Mucosa of rectum (tissue), 2 donors: ENCODE measurements around the gene DGKI.

Experiments used
- H3K27ac ChIP-seq, 2 donors: one replicate each; pipeline ENCODE4 v1.7.0; 2013; ENCODE audit warnings: inconsistent platforms in 2 of 2, low read depth in 2 of 2, low read length in 2 of 2
- H3K27me3 ChIP-seq, 2 donors: one replicate each; pipeline ENCODE4 v1.7.0; 2013; ENCODE audit warnings: low read length in 2 of 2; ENCODE audit not compliant: control insufficient read depth in 2 of 2, insufficient read depth in 2 of 2
- H3K36me3 ChIP-seq, 2 donors: one replicate each; pipeline ENCODE4 v1.7.0; 2013; ENCODE audit warnings: low read length in 2 of 2; ENCODE audit not compliant: control insufficient read depth in 2 of 2, insufficient read depth in 2 of 2
- H3K4me1 ChIP-seq, 2 donors: one replicate each; pipeline ENCODE4 v1.7.0; 2013; ENCODE audit warnings: low read length in 2 of 2, mild to moderate bottlenecking in 1 of 2; ENCODE audit not compliant: control insufficient read depth in 2 of 2, insufficient read depth in 2 of 2
- H3K4me3 ChIP-seq, 2 donors: one replicate each; pipeline ENCODE4 v1.7.0; 2013; ENCODE audit warnings: low read length in 2 of 2
- H3K9ac ChIP-seq, 2 donors: one replicate each; pipeline ENCODE4 v1.7.0; 2013; ENCODE audit warnings: low read length in 2 of 2, low read depth in 1 of 2, mild to moderate bottlenecking in 1 of 2
- H3K9me3 ChIP-seq, 2 donors: one replicate each; pipeline ENCODE4 v1.7.0; 2013; ENCODE audit warnings: low read length in 2 of 2; ENCODE audit not compliant: control insufficient read depth in 2 of 2
- donor health status: healthy.
- donor health status: Normal muscosa, but diverticular disease.

Gene DGKI

DNA sequence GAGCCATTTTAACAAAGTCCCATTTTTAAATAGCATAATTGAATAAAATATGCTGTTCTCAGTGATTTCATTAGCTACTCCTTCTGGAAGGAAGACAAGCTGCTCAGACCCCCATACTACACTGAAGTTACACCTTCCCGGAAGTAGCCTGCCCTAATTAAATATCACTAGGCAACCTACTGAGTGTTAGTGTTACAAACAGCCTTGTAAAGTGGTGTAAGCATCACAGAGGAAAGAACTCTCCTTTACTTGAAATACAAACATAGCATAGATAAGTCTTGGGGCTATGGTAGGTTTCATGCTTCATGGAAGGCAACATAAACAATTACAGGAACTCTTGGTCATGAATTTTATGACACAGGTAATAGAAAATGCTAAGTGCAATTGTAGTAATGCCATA is 459.8 kb downstream of the DGKI start:
- Histone ChIP-seq H3K27me3 (no peaks in the 10 kb centered on the region), H3K9ac (no peak overlapping the region), H3K36me3 (no peaks in the 10 kb centered on the region), H3K27ac (no peak overlapping the region), H3K4me3 (no peak overlapping the region), H3K9me3 (no peaks in the 10 kb centered on the region), H3K4me1 (no peaks in the 10 kb centered on the region)

DNA sequence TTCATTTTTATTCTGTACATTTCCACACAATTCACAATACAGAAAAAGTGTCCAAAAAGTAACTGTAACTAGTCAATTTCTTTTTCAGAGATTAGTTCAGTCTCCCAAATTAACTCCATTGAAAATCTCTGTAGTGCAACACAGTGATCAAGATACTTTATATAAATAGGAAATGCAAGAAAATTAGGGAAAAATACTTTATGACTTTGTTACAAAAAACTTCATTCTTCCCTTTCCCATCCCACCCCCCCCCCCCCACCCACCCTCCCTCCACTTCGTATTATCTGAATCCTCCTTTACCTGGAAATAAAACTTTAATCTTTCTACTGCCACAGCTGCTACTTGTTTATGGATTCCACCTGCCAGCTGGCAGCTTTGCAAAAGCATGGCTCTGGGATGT is 465.7 kb downstream of the DGKI start:
- Histone ChIP-seq H3K9me3 (no peaks in the 10 kb centered on the region), H3K4me3 (no peak overlapping the region), H3K4me1 (no peaks in the 10 kb centered on the region), H3K9ac (no peak overlapping the region), H3K36me3 (no peaks in the 10 kb centered on the region), H3K27ac (no peak overlapping the region), H3K27me3 (no peaks in the 10 kb centered on the region)

DNA sequence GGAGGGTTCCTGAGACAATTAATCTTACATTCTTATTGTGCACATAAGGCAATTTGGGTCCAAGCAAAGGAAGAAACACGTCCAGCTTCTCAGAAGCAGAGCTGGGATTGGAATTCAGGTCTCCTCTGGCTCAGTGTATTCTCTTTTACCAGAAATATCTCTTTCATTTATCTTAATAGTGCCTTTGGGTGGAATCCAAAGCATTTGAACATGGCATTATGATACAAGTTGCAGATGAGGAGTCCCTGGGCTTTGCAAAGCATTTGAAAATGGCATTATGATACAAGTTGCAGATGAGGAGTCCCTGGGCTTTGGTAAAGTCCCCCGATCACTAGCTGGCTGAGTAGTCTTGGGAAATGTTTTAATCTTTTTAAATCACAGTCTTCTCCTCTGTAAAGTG is 473.3 kb downstream of the DGKI start:
- H3K27me3 ChIP-seq, result no peaks in the 10 kb centered on the region
- H3K36me3 ChIP-seq, result no peaks in the 10 kb centered on the region
- H3K27ac ChIP-seq, result no peak overlapping the region
- H3K4me1 ChIP-seq, result no peaks in the 10 kb centered on the region
- no peaks in the 10 kb centered on the region for H3K9me3 ChIP-seq
- no peak overlapping the region for H3K9ac ChIP-seq
- no peak overlapping the region for H3K4me3 ChIP-seq

DNA sequence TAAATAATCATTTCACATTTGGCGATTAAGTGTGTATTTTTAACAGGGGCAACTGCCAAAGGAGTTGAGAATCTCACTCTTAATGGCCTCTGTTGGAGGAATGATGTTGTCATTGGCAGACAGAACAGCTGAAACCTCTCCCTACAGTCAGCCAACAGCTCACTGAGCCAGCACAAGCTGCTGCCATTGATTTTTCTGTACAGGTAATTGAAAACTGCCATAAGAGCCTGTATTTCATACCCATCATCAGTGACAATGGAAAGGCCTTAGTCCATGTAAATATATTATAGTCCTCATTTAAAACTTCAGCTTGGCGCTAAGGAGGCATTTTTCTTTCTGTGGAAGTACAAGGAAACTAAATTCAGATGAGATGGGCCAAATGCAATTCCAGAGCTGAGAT is 475.2 kb downstream of the DGKI start:
- H3K4me1 ChIP-seq, result no peaks in the 10 kb centered on the region
- H3K27me3 ChIP-seq, result no peaks in the 10 kb centered on the region
- no peaks in the 10 kb centered on the region for H3K36me3 ChIP-seq
- no peak overlapping the region for H3K4me3 ChIP-seq
- no peak overlapping the region for H3K27ac ChIP-seq
- H3K9ac ChIP-seq, result no peak overlapping the region
- no peaks in the 10 kb centered on the region for H3K9me3 ChIP-seq

DNA sequence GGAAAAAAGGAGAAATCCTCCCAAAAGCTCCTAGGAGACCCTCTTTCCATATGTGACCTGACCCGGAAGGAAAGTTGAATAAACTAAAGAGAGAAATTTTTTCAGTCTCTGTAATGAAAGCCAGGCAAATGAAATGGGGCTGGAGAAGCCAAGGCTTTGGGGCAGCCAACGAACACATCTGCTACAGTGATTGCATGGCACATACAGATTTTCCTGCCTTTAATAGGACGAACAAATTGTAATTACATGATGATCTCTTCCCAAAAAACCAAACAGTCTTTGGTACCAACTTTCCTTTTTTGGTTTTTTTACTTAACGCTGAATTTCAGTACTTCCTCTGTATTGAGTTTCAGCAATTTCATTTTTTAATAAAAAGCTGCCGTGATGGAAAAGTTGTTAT is 479.8 kb downstream of the DGKI start:
- no peaks in the 10 kb centered on the region for H3K4me1 ChIP-seq
- no peaks in the 10 kb centered on the region for H3K27me3 ChIP-seq
- peaks cover 0 to 2% of the 10 kb centered on the region in 2 donors for H3K9me3 ChIP-seq
- H3K27ac ChIP-seq, result no peak overlapping the region
- no peaks in the 10 kb centered on the region for H3K36me3 ChIP-seq
- no peak overlapping the region for H3K9ac ChIP-seq
- no peak overlapping the region for H3K4me3 ChIP-seq

DNA sequence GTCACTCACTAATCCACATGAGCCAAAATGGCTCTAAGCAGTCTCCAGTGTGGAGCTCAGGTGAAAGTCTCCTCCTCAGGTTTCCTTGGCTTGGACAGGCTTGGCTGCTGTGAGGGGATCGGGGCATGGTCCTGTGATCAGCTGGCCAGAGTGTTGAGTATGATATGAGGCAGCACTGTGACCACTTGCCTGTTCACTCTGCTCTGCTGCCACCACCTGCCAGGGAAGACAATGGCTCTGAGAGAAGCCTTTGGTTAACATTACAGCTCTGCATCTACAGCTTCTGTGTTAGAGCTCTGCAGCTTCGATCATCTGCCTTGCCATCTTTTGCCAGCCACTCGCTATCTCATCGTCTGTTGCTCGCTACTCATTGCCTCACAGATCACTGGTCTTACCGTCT is 483.1 kb downstream of the DGKI start:
- Histone ChIP-seq H3K4me1 (no peaks in the 10 kb centered on the region), H3K27me3 (no peaks in the 10 kb centered on the region), H3K9ac (no peak overlapping the region), H3K36me3 (no peaks in the 10 kb centered on the region), H3K4me3 (no peak overlapping the region), H3K9me3 (peaks cover 0 to 2% of the 10 kb centered on the region in 2 donors), H3K27ac (no peak overlapping the region)

DNA sequence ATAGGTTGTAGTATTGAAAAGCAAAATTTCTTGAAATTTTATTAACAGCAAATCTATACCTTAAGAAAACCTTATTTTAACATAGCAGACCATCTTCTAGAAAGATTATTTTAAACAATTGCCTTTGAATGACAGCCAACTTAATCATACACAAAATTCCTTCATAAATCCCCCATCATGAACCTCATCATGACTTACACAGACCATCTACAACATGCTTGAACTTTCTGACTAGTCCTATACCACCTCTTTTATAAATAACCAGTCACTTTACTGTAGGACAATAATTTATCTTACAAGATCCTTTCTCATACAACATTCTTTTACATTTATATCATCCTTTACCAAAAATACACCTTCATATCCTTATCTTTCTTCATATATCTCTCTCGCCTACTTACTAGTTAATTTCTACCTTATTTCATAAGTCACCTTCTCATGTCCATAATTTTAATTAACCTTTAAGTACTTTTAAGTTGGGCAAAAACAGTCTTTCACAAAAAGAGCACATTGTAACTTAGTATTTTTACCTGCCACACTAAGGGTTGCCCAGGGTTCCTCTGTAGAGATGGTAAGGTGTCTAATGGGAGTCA is 486.6 kb downstream of the DGKI start:
- H3K4me1 ChIP-seq, result no peaks in the 10 kb centered on the region
- H3K27me3 ChIP-seq, result no peaks in the 10 kb centered on the region
- no peaks in the 10 kb centered on the region for H3K36me3 ChIP-seq
- H3K27ac ChIP-seq, result no peak overlapping the region
- H3K4me3 ChIP-seq, result no peak overlapping the region
- H3K9me3 ChIP-seq, result peaks cover 0 to 2% of the 10 kb centered on the region in 2 donors
- H3K9ac ChIP-seq, result no peak overlapping the region

DNA sequence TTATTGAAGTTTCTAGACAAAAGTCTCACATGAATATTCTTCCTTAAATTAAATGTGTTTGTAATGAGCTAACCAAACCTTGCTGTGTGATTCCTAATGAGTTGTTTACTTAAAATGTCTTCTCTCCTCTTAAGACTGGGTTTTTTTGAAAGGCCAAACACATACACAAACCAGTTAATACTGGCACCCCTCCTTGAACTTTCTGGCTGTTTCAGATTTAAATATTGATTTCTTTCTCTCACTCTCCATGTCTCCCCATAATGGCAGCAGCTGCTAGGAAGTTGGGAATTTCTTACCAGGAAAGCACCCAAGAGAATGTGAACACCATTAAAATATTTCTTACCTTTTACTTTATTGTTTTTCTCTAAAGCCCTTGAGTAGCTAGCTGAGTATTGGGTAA is 491.8 kb downstream of the DGKI start:
- Histone ChIP-seq H3K9me3 (no peaks in the 10 kb centered on the region), H3K27ac (no peak overlapping the region), H3K36me3 (no peaks in the 10 kb centered on the region), H3K9ac (no peak overlapping the region), H3K27me3 (no peaks in the 10 kb centered on the region), H3K4me1 (no peaks in the 10 kb centered on the region), H3K4me3 (no peak overlapping the region)

DNA sequence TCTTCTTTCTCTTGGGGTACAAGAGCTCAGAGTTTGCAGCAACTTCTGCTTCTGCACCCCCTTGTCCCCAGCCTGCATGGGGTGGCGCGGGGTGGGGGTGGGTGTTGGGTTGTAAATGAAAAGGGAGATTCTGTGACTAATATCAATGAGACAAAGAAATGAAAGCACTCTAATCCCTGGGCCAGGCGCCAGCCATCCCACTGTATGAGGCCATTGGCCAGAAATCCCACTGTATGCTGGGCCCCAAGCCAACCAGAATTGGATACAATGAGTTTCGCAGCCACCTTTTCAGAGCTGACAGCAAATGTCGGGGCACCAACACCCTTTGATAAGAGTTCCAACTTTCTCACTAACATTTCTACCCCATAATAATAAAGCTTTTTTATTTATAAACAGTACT is 492.4 kb downstream of the DGKI start:
- H3K27ac ChIP-seq, result no peak overlapping the region
- no peaks in the 10 kb centered on the region for H3K27me3 ChIP-seq
- H3K36me3 ChIP-seq, result no peaks in the 10 kb centered on the region
- H3K4me1 ChIP-seq, result no peaks in the 10 kb centered on the region
- H3K9me3 ChIP-seq, result no peaks in the 10 kb centered on the region
- H3K9ac ChIP-seq, result no peak overlapping the region
- no peak overlapping the region for H3K4me3 ChIP-seq

DNA sequence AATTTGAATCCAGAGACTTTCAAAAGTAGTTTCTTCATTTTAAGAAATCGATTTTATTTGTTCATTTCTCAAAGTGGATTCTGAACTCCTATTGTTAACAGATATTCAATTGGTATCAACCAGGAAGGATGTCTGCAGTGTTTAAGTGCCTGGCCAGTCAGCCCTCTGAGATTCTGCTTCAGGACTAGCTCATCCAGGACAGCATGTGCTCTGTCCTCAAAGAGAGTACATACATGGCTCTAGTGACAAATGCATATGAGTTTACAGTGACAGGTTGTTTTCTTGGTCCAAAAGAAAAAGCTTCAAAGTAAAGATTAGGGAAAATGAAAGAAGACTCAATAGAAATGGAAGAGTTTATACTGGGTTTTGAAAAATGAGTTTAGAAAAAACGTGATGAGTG is 494.8 kb downstream of the DGKI start:
- H3K9me3 ChIP-seq, result no peaks in the 10 kb centered on the region
- H3K27me3 ChIP-seq, result no peaks in the 10 kb centered on the region
- no peak overlapping the region for H3K4me3 ChIP-seq
- no peaks in the 10 kb centered on the region for H3K4me1 ChIP-seq
- H3K9ac ChIP-seq, result no peak overlapping the region
- H3K36me3 ChIP-seq, result no peaks in the 10 kb centered on the region
- no peak overlapping the region for H3K27ac ChIP-seq
